DOHH2 (cell line): ENCODE results near the gene AP5Z1.

Experiments
- EZH2phosphoT487 ChIP-seq: fragments of 200-600 bp; sonication (generic); IDR thresholded peaks from 2 replicates; pipeline ENCODE4 v1.6.1; 2017; ENCODE audit warnings: borderline replicate concordance, mild to moderate bottlenecking, antibody characterized with exemption, low read length, moderate library complexity, mixed read lengths
- TF ChIP-seq, protein P1 (sequence below): fragments of 200-600 bp; sonication (generic); IDR thresholded peaks from one replicate; pipeline ENCODE4 v1.5.1; 2014; ENCODE audit warnings: antibody characterized with exemption, mild to moderate bottlenecking, low read depth, low read length; ENCODE audit not compliant: poor library complexity, severe bottlenecking

DNA sequence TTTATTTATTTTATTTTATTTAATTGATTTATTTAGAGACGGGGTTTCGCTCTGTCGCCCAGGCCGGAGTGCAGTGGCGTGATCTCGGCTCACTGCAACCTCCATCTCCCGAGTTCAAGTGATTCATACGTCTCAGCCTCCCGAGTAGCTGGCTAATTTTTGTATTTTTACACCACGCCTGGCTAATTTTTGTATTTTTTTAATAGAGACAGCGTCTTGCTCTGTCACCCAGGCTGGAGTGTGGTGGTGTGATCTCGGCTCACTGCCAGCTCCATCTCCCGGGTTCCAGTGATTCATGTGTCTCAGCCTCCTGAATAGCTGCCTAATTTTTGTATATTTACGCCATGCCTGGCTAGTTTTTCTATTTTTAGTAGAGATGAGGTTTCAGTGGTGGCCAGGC is 34.2 kb downstream of the AP5Z1 start:
- TF ChIP-seq, protein P1, sequence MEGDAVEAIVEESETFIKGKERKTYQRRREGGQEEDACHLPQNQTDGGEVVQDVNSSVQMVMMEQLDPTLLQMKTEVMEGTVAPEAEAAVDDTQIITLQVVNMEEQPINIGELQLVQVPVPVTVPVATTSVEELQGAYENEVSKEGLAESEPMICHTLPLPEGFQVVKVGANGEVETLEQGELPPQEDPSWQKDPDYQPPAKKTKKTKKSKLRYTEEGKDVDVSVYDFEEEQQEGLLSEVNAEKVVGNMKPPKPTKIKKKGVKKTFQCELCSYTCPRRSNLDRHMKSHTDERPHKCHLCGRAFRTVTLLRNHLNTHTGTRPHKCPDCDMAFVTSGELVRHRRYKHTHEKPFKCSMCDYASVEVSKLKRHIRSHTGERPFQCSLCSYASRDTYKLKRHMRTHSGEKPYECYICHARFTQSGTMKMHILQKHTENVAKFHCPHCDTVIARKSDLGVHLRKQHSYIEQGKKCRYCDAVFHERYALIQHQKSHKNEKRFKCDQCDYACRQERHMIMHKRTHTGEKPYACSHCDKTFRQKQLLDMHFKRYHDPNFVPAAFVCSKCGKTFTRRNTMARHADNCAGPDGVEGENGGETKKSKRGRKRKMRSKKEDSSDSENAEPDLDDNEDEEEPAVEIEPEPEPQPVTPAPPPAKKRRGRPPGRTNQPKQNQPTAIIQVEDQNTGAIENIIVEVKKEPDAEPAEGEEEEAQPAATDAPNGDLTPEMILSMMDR: no peak
- TF ChIP-seq EZH2phosphoT487: no peak
